NT2/D1 (cell line): ENCODE measurements around the gene BLM.

Source experiments
- DNase-seq: peaks from one replicate; pipeline ENCODE4 v3.0.0-alpha.2; 2011; ENCODE audit warnings: low read depth, low spot score
- H3K27me3 ChIP-seq: 2 replicates; pipeline ENCODE4 v1.6.0; 2011; ENCODE audit warnings: mild to moderate bottlenecking; ENCODE audit not compliant: insufficient read length, insufficient read depth
- H3K36me3 ChIP-seq: 2 replicates; pipeline ENCODE4 v1.6.1; 2011; ENCODE audit warnings: mild to moderate bottlenecking, low read length, mixed read lengths; ENCODE audit not compliant: insufficient read depth, insufficient read length
- H3K4me1 ChIP-seq: 2 replicates; pipeline ENCODE4 v1.5.1; 2011; ENCODE audit not compliant: insufficient read depth, insufficient read length
- H3K4me3 ChIP-seq: 2 replicates; pipeline ENCODE4 v1.5.1; 2011; ENCODE audit warnings: low read depth; ENCODE audit not compliant: insufficient read length
- H3K9ac ChIP-seq: 2 replicates; pipeline ENCODE4 v1.6.0; 2011; ENCODE audit warnings: low read depth; ENCODE audit not compliant: insufficient read length
- H3K9me3 ChIP-seq: 2 replicates; pipeline ENCODE4 v1.5.1; 2011; ENCODE audit warnings: mild to moderate bottlenecking, low read length; ENCODE audit not compliant: insufficient read depth
- SUZ12 ChIP-seq: IDR thresholded peaks from 2 replicates; pipeline ENCODE4 v1.6.1; 2011; ENCODE audit not compliant: insufficient read length, insufficient read depth; ENCODE audit errors: extremely low read depth
- YY1 ChIP-seq: IDR thresholded peaks from 2 replicates; pipeline ENCODE4 v1.6.1; 2011; ENCODE audit not compliant: insufficient read length, insufficient read depth
- ZNF274 ChIP-seq: IDR thresholded peaks from 2 replicates; pipeline ENCODE4 v1.6.1; 2011; ENCODE audit warnings: mild to moderate bottlenecking, low read depth, low read length

Gene BLM

DNA sequence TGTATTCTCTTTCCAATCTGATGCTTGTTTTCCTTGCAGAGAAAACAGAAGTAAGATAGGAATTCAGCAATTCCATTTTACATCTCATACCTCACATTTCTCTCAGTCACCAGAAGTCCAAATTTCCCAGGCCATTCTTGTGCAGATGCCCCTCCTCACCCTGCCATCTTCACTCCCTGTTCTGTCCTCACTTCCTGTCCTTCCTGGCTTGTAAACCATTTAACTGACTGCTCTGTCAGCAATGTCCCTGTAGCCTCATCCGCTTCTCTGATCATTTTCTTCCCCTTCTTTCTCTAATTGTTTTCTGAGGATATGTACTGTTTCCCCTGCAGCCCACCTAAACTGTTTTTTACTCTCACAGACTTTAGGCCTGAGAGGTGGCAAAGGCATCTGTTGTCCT, 40.3 kb downstream of the BLM start:
- TF ChIP-seq YY1: no peak
- no peak overlapping the region for H3K4me3 ChIP-seq
- DNase-seq: no peak
- H3K9me3 ChIP-seq: no peaks in the 10 kb centered on the region
- no peaks in the 10 kb centered on the region for H3K4me1 ChIP-seq
- no peak overlapping the region for H3K9ac ChIP-seq
- H3K36me3 ChIP-seq: peaks cover 62% of the 10 kb centered on the region
- no peaks in the 10 kb centered on the region for H3K27me3 ChIP-seq

GRCh38 chr15:90760661-90761232, 43.6 kb downstream of the BLM start:
- no peak for DNase-seq
- TF ChIP-seq SUZ12 (no peak), YY1 (no peak), ZNF274 (no peak)
- Histone ChIP-seq H3K4me3 (no peak overlapping the region), H3K4me1 (no peaks in the 10 kb centered on the region), H3K36me3 (peaks cover 45% of the 10 kb centered on the region), H3K9ac (no peak overlapping the region), H3K9me3 (no peaks in the 10 kb centered on the region), H3K27me3 (no peaks in the 10 kb centered on the region)

DNA sequence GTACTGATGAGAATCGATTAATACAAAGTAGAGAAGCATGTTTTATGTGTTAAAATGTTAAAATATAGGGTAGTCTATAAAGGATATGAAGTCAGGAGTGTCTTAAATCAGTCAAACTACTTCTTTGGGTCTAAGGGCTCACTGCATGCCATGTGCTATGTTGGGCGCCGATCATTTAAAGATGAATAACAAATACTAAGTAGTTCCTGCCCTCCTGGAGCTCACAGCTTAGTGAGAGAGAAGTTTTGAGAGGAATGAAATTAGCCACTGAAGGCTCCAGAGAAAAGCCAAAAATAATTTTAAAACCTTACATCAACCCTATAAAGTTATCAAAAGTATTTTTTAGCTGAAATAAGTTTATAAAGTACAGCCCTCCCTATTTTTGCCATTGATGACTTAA, 44.5 kb downstream of the BLM start:
- DNase-seq: no peak
- peaks cover 48% of the 10 kb centered on the region for H3K36me3 ChIP-seq
- H3K9ac ChIP-seq: no peak overlapping the region

DNA sequence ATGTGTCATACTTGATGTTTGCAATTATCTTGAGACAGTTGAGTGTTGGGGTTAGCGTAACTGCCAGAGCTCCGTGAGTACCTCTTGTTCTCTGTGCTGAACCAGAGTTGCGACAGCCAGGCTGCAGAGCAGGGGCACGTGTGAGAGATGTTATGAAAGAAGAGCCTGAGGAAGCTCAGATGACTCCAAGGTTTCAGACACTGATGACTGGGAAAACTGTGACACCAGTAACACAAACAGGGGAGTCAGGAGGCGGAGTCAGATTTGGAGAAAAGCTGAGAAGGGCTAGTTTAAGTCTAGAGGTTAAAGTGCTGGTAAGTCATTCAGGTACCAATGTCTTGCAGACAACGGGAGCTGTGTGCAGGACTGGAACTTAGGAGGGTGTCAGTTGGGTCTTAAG, 45.0 kb downstream of the BLM start:
- H3K9ac ChIP-seq: no peak overlapping the region
- no peaks in the 10 kb centered on the region for H3K4me1 ChIP-seq
- no peaks in the 10 kb centered on the region for H3K27me3 ChIP-seq
- H3K36me3 ChIP-seq: peaks cover 49% of the 10 kb centered on the region
- H3K9me3 ChIP-seq: no peaks in the 10 kb centered on the region
- no peak overlapping the region for H3K4me3 ChIP-seq
- no peak for DNase-seq
- TF ChIP-seq YY1 (no peak), ZNF274 (no peak), SUZ12 (no peak)

More for the DNA sequence above, 44.5 kb downstream of the BLM start:
- Histone ChIP-seq H3K4me1 (no peaks in the 10 kb centered on the region), H3K4me3 (no peak overlapping the region), H3K9me3 (no peaks in the 10 kb centered on the region), H3K27me3 (no peaks in the 10 kb centered on the region)
- TF ChIP-seq YY1: no peak
- TF ChIP-seq ZNF274: no peak
- no peak for TF ChIP-seq SUZ12

DNA sequence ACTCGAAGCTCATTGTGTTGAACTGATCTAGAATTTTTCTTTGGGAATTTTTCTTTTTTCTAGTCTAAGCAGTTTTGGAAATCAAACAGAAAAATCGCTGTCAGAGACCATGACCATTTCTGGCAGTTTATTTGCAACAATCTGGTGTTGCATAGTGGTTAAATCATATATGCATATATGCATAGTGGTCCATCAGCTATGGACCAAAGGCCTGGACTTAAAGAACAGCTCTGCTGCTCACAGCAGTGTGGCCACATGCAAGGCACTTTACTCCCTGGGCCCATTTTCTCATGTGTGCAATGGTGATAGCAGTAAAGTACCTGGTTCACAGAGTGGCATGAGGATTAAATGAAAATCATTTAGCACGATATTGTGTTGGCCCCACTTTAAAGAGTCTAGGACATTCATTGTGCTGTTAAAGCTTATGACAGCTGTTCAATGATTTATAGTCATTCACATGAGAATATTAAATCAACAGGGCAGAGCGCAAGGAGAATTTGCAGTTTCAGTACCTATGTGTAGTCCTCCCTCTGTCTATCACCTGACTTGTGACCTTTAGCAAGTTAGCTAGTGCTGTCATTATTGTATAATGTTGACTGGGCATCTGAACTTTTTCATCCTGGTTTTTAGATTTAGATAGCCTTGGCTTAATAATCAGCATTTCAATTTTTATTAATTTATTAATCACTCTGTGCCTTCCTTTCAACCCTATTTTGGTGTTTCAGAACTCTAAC, 46.4 kb downstream of the BLM start:
- Histone ChIP-seq H3K27me3 (no peaks in the 10 kb centered on the region), H3K36me3 (peaks cover 57% of the 10 kb centered on the region), H3K9me3 (no peaks in the 10 kb centered on the region), H3K9ac (no peak overlapping the region), H3K4me3 (no peak overlapping the region), H3K4me1 (no peaks in the 10 kb centered on the region)
- TF ChIP-seq ZNF274 (no peak), SUZ12 (no peak), YY1 (no peak)
- DNase-seq: no peak

DNA sequence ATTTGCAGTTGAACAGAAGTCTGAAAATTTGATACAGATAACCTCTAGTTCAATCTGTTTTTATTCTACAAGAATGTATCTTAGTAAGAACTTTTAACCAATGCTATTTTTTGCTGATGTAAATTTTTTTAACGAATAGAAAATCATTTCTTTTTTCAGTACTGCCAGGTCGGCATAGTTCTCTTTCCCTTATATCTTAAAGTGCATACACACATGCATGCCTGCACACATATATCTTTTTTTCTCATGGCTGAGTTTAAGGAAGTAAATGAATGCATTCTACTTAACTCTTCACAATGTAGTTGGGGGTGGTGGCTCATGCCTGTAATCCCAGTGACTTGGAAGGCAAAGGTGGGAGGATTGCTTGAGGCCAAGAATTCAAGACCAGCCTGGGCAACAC, 48.4 kb downstream of the BLM start:
- Histone ChIP-seq H3K27me3 (no peaks in the 10 kb centered on the region), H3K9ac (no peak overlapping the region), H3K36me3 (peaks cover 63% of the 10 kb centered on the region), H3K4me3 (no peak overlapping the region), H3K4me1 (no peaks in the 10 kb centered on the region), H3K9me3 (no peaks in the 10 kb centered on the region)
- no peak for DNase-seq
- TF ChIP-seq YY1 (no peak), SUZ12 (no peak), ZNF274 (no peak)

GRCh38 chr15:90765966-90766365, 48.8 kb downstream of the BLM start:
- TF ChIP-seq SUZ12: no peak
- TF ChIP-seq ZNF274: no peak
- no peak for TF ChIP-seq YY1
- H3K27me3 ChIP-seq: no peaks in the 10 kb centered on the region
- no peaks in the 10 kb centered on the region for H3K4me1 ChIP-seq
- no peak for DNase-seq
- H3K9me3 ChIP-seq: no peaks in the 10 kb centered on the region
- no peak overlapping the region for H3K9ac ChIP-seq
- peaks cover 63% of the 10 kb centered on the region for H3K36me3 ChIP-seq
- H3K4me3 ChIP-seq: no peak overlapping the region
